Brain microvascular endothelial cell (primary cell): ENCODE results near the gene KCNAB1.

Experiments
- DNase-seq: peaks from one replicate; pipeline ENCODE4 v3.0.0-alpha.2; 2020
- H3K27ac ChIP-seq: fragments of 250-450 bp; sonication (Bioruptor Pico); 2 replicates; pipeline ENCODE4 v1.5.1; 2020; ENCODE audit warnings: mild to moderate bottlenecking, moderate library complexity
- H3K27me3 ChIP-seq: fragments of 250-450 bp; sonication (Bioruptor Pico); replicated peaks from 2 replicates; pipeline ENCODE4 v1.5.1; 2020; ENCODE audit warnings: mild to moderate bottlenecking
- H3K36me3 ChIP-seq: fragments of 250-450 bp; sonication (Bioruptor Pico); replicated peaks from 2 replicates; pipeline ENCODE4 v1.5.1; 2020; ENCODE audit warnings: mild to moderate bottlenecking
- H3K4me3 ChIP-seq: 2 replicates; pipeline ENCODE4 v1.5.1; 2011; ENCODE audit warnings: low read depth, mild to moderate bottlenecking, control low read depth, low read length, moderate library complexity
- in situ Hi-C: cut with HindIII; loops from 2 replicates; pipeline ENCODE4 v1.10.0; 2017; ENCODE audit warnings: low sequenced_read_pairs, low pct_ligation_motif_present
- TF ChIP-seq, protein P1 (sequence below): IDR thresholded peaks from 2 replicates; pipeline ENCODE4 v1.5.1; 2011; ENCODE audit warnings: low read depth, mild to moderate bottlenecking, moderate library complexity, low read length, control low read depth, inconsistent platforms; ENCODE audit errors: missing control alignments

Gene KCNAB1

DNA sequence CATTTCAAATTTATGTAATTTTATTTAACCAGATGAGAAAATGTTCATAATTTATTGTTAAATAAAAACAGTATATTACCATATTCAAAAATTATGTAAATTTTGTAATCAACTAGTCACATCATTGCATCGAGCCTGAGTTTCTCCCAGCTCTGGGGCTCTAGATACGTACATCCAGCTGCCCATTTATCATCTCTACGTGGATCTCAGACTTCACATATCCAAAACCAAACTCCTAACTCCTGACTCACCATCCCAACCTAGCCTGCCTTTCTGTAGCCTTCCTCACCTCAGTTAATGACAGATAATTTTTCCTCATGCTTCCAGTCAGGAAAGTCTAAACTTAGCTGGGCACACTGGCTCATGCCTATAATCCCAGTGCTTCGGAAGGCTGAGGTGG lies 239.7 kb downstream of the KCNAB1 start:
- TF ChIP-seq, protein P1, sequence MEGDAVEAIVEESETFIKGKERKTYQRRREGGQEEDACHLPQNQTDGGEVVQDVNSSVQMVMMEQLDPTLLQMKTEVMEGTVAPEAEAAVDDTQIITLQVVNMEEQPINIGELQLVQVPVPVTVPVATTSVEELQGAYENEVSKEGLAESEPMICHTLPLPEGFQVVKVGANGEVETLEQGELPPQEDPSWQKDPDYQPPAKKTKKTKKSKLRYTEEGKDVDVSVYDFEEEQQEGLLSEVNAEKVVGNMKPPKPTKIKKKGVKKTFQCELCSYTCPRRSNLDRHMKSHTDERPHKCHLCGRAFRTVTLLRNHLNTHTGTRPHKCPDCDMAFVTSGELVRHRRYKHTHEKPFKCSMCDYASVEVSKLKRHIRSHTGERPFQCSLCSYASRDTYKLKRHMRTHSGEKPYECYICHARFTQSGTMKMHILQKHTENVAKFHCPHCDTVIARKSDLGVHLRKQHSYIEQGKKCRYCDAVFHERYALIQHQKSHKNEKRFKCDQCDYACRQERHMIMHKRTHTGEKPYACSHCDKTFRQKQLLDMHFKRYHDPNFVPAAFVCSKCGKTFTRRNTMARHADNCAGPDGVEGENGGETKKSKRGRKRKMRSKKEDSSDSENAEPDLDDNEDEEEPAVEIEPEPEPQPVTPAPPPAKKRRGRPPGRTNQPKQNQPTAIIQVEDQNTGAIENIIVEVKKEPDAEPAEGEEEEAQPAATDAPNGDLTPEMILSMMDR = no peak
- H3K4me3 ChIP-seq = no peak overlapping the region
- in situ Hi-C loops = no loop called here
- no peak overlapping the region for H3K27ac ChIP-seq
- no peaks in the 10 kb centered on the region for H3K27me3 ChIP-seq
- no peak for DNase-seq
- H3K36me3 ChIP-seq = no peaks in the 10 kb centered on the region

DNA sequence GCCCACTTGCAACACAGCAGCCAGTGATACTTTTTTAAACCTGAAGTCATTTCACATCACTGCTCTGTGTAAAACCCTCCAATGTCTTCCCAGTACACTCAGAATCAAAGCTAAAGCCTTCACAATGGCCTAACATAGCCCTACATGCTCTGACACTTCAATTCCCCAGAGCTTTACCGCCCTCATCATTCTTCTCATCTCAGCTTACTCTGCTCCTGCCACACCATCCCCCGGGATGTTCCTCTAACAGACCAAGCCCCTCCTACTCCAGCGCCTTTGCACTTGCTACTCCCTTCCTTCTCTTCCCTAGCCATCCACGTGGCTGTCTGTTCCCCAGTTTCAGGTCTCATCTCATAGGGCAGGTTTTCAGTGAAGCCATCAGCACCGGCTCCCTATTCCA lies 240.6 kb downstream of the KCNAB1 start:
- no peaks in the 10 kb centered on the region for H3K36me3 ChIP-seq
- no peak overlapping the region for H3K4me3 ChIP-seq
- H3K27me3 ChIP-seq = no peaks in the 10 kb centered on the region
- in situ Hi-C loops = no loop called here
- no peak for DNase-seq
- TF ChIP-seq, protein P1 = no peak
- no peak overlapping the region for H3K27ac ChIP-seq

GRCh38 chr3:156366559-156366958 lies 246.2 kb downstream of the KCNAB1 start:
- Histone ChIP-seq H3K27me3 (no peaks in the 10 kb centered on the region), H3K4me3 (no peak overlapping the region), H3K27ac (no peak overlapping the region), H3K36me3 (no peaks in the 10 kb centered on the region)
- in situ Hi-C loops = no loop called here
- no peak for DNase-seq
- TF ChIP-seq, protein P1 = no peak

GRCh38 chr3:156368189-156368588 lies 247.8 kb downstream of the KCNAB1 start:
- Histone ChIP-seq H3K27ac (no peak overlapping the region), H3K36me3 (no peaks in the 10 kb centered on the region), H3K27me3 (no peaks in the 10 kb centered on the region), H3K4me3 (no peak overlapping the region)
- TF ChIP-seq, protein P1 = no peak
- in situ Hi-C loops = no loop called here
- no peak for DNase-seq

DNA sequence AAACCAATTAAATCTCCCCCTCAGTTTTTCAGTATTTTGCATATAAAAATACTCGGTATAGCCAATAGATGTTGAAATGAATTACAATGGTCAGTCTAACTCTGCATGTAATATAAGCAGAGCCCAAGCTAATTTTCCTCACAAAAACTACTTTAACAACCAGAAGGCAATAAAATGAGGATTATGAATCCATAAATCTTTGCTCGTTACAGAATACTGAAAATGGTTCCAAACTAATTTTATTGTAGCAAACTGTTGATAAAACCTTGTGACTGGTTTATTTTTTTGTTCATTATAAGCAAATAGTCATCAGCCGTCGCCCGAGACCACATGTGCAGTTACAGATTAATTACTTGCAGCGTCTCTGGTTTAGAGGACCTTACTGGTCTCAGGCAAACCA lies 251.3 kb downstream of the KCNAB1 start:
- TF ChIP-seq, protein P1 = no peak
- no peaks in the 10 kb centered on the region for H3K27me3 ChIP-seq
- in situ Hi-C loops = no loop called here
- no peaks in the 10 kb centered on the region for H3K36me3 ChIP-seq
- no peak overlapping the region for H3K4me3 ChIP-seq
- DNase-seq = no peak
- H3K27ac ChIP-seq = no peak overlapping the region

- H3K27me3 ChIP-seq = no peaks in the 10 kb centered on the region
- DNase-seq = no peak
- H3K4me3 ChIP-seq = no peak overlapping the region
- H3K27ac ChIP-seq = no peak overlapping the region
- in situ Hi-C loops = no loop called here
- TF ChIP-seq, protein P1 = no peak
- H3K36me3 ChIP-seq = no peaks in the 10 kb centered on the region
These were observed 252.7 kb downstream of the KCNAB1 start for GRCh38 chr3:156373095-156373494.
